G401.6 (cell line): ENCODE data around the gene MMGT1.
"Not testable (repeated sequence)": the region's sequence is repeated elsewhere in the genome, so short reads cannot be mapped to it uniquely, and the experiment has no call there.

Source experiments
- FAIRE-seq: peaks from 2 replicates; lab custom pipeline; 2012; peaks lifted over from hg19 to GRCh38; lab: Jason Lieb, UNC

Gene MMGT1

DNA sequence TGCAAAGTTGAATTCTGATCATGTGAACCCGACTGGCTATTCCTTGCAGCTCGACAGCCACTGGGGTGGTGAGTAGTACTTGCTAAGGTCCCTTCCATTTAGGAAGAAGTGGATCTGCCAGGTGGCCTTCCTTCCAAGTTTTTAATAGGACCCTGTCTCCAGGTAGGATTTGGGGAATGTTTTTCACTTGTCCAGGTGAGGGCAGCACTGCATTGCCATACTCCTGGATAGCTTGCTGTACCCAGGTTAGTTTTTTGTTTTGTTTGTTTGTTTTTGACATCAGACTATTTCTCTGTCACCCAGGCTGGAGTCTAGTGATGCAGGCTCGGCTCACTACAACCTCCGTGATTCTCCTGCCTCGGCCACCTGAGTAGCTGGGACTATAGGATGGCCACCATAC is 50.4 kb downstream of the MMGT1 start:
- no peak for FAIRE-seq

DNA sequence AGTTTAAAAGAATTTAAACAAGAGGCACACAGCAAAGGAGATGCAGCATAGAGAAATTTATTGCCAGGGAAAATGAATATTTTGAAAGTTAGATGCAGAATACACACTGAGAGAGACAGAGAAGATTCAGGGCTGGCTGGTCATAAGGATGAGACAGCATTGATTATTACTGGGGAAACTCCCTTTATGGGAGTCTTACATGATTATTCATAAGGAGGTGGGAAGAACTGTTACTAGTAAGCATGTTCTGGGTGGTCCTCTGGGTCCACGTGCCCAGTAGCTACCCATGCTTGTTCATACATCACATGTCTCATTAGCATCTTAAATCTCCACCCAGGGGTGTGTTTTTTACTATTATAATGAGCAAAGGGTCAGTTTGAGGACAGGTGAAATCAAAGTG is 53.3 kb downstream of the MMGT1 start:
- not testable (repeated sequence) for FAIRE-seq

- no peak for FAIRE-seq
Measured at GRCh38 chrX:135914404-135914803, 59.4 kb downstream of the MMGT1 start.
